Measurements from ENCODE around the gene C10orf67. TPM values are rescaled to one million over a fixed set of nuclear protein-coding genes. Genes with fewer than 3 reads are reported as not detected.

The C10orf67 gene
- total and polyA plus RNA-seq, 2 of the 8 experiments (the other 6 are each of a cell fraction or from before 2014, with no cell fraction given) = 0.05 to 0.11 TPM

- TF ChIP-seq CHD7 (IDR thresholded peaks at IDR 0.05; ENCODE audit: insufficient replicate concordance, low read length) = no peak
- TF ChIP-seq KDM1A (IDR thresholded peaks at IDR 0.05; ENCODE audit: borderline replicate concordance, low read length) = no peak
- no peak for TF ChIP-seq RFX5 (IDR thresholded peaks at IDR 0.05; ENCODE audit: borderline replicate concordance, low read depth, low read length)
- TF ChIP-seq PHF8 (conservative IDR thresholded peaks at IDR 0.05; ENCODE audit: low read depth, low read length) = no peak
- no peak for TF ChIP-seq ATF3 (IDR thresholded peaks at IDR 0.05; ENCODE audit: insufficient read depth, low read depth, low read length)
- no peak for TF ChIP-seq SUZ12 (IDR thresholded peaks at IDR 0.05; ENCODE audit: low read length)
Observed at GRCh38 chr10:23370106-23370505, 25.5 kb upstream of the C10orf67 start (continued).

All from H1 (cell line).